Right lobe of liver (tissue), 4 donors: Measurements from ENCODE around the gene ANKRD31.

Source experiments
- POLR2A ChIP-seq: fragments of 450-650 bp; IDR thresholded peaks from one replicate; pipeline ENCODE4 v1.6.1; 2017; ENCODE audit warnings: antibody characterized with exemption, mild to moderate bottlenecking
- TF ChIP-seq, protein P1 (sequence below), 4 donors: fragments of 200-600 bp in 3 of 4; fragments of 450-650 bp in 1 of 4; IDR thresholded peaks; one replicate each; pipeline versions ENCODE4 v1.5.1 to v1.8.0; 2016 to 2022; ENCODE audit warnings: antibody characterized with exemption in 4 of 4, mild to moderate bottlenecking in 2 of 4
- donor health status: DM: no; HTN: no; CAD: no.
- donor health status: DM: no; HTN: no; CAD: no.
- donor health status: DM: no; HTN: yes; CAD: no.

DNA sequence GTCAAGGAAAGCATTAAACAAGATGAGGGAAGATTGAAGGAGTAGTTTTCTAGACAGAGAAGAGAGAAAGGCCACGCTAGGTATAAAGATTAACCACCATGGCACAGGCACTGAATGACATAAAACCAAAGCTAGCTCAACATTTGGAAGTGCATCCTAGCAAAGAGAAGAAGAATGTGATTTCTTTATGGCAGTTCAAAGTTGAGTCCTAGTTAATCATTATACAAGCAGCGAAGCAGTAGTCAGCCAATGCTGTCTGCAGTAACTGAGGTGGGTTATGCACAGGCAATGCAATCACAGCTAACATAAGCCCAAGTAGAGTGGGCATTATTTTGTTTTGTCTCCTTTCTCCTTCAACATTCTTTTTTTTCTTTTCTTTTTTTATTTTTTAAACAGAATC lies 24.0 kb upstream of the ANKRD31 start:
- no peak for TF ChIP-seq POLR2A
- TF ChIP-seq, protein P1, sequence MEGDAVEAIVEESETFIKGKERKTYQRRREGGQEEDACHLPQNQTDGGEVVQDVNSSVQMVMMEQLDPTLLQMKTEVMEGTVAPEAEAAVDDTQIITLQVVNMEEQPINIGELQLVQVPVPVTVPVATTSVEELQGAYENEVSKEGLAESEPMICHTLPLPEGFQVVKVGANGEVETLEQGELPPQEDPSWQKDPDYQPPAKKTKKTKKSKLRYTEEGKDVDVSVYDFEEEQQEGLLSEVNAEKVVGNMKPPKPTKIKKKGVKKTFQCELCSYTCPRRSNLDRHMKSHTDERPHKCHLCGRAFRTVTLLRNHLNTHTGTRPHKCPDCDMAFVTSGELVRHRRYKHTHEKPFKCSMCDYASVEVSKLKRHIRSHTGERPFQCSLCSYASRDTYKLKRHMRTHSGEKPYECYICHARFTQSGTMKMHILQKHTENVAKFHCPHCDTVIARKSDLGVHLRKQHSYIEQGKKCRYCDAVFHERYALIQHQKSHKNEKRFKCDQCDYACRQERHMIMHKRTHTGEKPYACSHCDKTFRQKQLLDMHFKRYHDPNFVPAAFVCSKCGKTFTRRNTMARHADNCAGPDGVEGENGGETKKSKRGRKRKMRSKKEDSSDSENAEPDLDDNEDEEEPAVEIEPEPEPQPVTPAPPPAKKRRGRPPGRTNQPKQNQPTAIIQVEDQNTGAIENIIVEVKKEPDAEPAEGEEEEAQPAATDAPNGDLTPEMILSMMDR (IDR thresholded peaks at IDR 0.05) = no peak
